22Rv1 (cell line): Measurements from ENCODE around the gene SERPINB4.
"Not testable (repeated sequence)": the region's sequence is repeated elsewhere in the genome, so short reads cannot be mapped to it uniquely, and the experiment has no call there.

Experiments used
- H3K27ac ChIP-seq: fragments of 450-650 bp; 2 replicates; pipeline ENCODE4 v1.5.1; 2017
- ZFX ChIP-seq: fragments of 450-650 bp; IDR thresholded peaks from 2 replicates; pipeline ENCODE4 v1.6.1; 2017; ENCODE audit warnings: antibody characterized with exemption, borderline replicate concordance
- TF ChIP-seq, protein P1 (sequence below): fragments of 450-650 bp; IDR thresholded peaks from 2 replicates; pipeline ENCODE4 v1.5.1; 2017; ENCODE audit warnings: mild to moderate bottlenecking

SERPINB4 gene

GRCh38 chr18:63679820-63680606 lies 36.0 kb upstream of the SERPINB4 start:
- H3K27ac ChIP-seq, result peak overlapping the region; percentile 86; the same call in 1 of the 2 replicates
- no peak for TF ChIP-seq ZFX
- TF ChIP-seq, protein P1, sequence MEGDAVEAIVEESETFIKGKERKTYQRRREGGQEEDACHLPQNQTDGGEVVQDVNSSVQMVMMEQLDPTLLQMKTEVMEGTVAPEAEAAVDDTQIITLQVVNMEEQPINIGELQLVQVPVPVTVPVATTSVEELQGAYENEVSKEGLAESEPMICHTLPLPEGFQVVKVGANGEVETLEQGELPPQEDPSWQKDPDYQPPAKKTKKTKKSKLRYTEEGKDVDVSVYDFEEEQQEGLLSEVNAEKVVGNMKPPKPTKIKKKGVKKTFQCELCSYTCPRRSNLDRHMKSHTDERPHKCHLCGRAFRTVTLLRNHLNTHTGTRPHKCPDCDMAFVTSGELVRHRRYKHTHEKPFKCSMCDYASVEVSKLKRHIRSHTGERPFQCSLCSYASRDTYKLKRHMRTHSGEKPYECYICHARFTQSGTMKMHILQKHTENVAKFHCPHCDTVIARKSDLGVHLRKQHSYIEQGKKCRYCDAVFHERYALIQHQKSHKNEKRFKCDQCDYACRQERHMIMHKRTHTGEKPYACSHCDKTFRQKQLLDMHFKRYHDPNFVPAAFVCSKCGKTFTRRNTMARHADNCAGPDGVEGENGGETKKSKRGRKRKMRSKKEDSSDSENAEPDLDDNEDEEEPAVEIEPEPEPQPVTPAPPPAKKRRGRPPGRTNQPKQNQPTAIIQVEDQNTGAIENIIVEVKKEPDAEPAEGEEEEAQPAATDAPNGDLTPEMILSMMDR, result no peak

DNA sequence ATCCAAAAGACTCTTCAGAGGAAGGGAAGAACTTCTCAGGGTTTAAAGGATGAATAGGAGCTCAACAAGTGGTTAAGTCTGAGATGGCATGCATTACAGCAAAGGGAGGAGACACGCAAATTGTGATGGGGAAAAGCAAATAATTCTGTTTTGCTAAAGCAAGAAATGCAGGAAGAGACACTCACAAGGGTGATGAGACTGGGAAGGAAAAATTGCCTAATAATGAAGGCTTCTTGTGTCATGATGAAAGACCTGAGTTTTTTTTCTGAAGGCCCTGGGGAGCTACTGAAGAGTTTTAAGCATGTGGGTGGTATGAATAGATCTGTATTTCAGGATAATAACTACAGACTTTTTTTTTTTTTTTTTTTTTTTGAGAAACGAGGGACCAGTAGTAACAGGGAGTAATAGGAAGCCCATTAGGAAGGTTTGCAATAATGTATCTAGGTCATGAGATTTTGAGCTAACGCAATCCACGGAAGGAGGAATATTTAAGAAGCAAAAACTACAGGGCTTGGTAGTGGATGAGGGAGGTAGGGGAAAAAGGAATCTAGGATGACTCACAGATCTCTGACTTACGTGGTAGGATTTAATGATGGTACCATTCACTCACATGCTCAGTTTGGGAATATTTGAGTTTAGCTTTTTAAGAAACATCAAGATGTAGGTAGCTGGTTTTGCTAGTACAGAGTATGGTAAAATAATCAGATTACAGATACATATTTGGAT lies 33.6 kb upstream of the SERPINB4 start:
- no peak overlapping the region for H3K27ac ChIP-seq
- no peak for TF ChIP-seq ZFX
- TF ChIP-seq, protein P1, result no peak

DNA sequence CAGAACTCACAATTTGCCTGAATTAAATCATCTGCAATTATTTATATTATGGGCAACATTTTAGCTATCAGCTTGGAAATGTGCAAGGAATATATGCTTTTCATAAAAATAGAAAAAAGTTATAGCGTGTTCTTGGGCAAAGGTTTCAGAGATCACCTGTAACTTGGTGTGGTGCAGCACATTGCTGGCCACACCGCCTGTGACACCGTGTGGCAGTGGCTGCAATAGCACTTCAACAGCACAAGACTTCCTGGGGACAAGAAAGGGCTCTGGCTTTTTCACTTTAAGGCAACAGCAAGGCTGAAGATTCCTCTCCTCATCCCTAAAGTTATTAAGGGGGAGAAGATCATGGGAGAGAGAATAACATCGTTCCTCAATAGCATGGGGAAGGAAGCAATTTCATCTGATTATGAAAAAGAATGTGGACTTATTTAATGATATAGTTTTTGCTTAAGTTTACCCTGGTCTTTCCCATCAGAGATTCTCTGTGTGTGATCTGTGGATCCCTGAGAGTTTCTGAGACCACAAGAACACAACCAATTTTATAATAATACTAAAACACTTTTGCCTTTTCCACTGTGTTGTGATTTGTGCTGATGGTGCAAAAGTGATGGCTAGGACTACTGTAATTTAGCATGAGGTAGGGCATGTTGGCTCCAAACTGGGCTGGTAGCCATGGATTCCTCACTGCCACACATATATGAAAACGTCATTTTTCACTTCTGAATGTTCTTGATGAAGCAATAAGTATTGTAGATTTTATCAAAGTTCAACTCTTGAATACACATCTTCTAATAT lies 32.7 kb upstream of the SERPINB4 start:
- H3K27ac ChIP-seq, result no peak overlapping the region
- TF ChIP-seq, protein P1, result peak; percentile 80
- no peak for TF ChIP-seq ZFX

DNA sequence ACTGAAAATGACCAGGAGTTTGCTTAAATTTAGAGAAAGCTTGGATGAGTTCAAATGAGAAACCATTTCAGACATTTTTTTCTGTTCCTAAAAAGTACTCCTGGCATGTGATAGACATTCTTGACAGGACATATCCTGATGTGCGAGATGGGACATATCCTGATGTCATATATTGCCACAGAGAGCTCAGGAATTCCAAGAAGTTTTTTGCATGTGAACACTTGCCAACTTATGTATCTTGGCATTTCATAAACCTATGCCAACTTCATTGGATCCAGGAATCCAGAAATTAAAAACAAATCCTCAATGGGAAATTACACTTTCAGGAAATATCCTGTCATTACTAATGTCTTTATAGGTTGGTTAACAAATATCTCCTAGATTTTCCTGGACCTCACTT lies 20.5 kb upstream of the SERPINB4 start:
- H3K27ac ChIP-seq, result no peak overlapping the region
- no peak for TF ChIP-seq ZFX
- TF ChIP-seq, protein P1, result no peak

DNA sequence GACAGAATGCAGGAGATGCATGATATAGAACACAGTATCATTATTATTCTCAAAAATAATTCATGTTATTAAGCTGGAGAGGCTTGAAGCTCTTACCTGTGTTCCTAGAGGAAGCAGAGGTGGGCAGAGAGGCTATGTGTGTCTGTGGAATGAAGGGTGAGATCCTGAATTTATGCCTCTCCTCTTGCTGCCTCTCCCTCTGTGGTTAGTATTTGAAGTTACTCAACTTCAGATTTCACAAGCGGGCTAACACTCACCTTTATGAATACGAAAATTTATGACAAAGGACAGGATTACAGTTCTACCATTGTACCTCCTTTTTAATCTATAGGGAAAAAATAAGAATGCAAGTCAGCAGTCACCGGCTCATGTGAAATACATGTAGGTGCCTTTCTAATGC lies 17.7 kb upstream of the SERPINB4 start, which contains the start of gene SERPINB3:
TSS of gene SERPINB3 (minus strand) at position 144 of the 400 bp plus-strand sequence. CDS start 677 bp downstream, outside the sequence.
- not testable (repeated sequence) for H3K27ac ChIP-seq

DNA sequence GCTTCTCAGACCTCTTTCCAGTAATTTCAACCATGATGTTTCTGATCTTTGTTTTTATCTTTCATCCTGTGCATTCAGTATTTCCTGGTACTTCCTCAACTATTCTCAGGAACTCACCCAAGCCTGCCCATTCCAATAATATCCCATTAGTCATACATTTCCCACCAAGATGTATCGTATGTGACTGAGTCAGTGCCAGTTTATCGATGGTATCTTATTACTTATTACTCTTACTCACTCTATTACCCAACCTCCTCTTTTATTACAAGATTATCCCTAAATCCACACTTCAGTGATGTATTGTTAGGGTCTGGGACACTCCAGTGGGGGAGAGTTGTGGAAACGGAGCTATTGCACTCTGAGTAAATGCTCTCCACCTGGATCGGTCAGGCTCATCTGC lies 14.9 kb upstream of the SERPINB4 start:
- not testable (repeated sequence) for H3K27ac ChIP-seq

- H3K27ac ChIP-seq, result not testable (repeated sequence)
Observed at GRCh38 chr18:63650271-63650670, 6.2 kb upstream of the SERPINB4 start.

- TF ChIP-seq, protein P1, result no peak
- TF ChIP-seq ZFX, result no peak
- no peak overlapping the region for H3K27ac ChIP-seq
Observed at GRCh38 chr18:63648241-63648640, 4.2 kb upstream of the SERPINB4 start.
